Trophoblast cell (in vitro differentiated cells and primary cell): ENCODE data around the gene ST6GALNAC3.
A peak's percentile ranks its signal among the peaks of the same experiment; 100 is the strongest.

Experiments
- DNase-seq, 2 donors: peaks; one replicate each; pipeline ENCODE4 v3.0.0-alpha.2; 2016
- H2AFZ ChIP-seq: 2 replicates; pipeline ENCODE4 v1.6.1; 2013; ENCODE audit warnings: low read length, moderate library complexity, mild to moderate bottlenecking; ENCODE audit not compliant: insufficient read depth, poor library complexity
- H2AK5ac ChIP-seq: 2 replicates; pipeline ENCODE4 v1.6.1; 2013; ENCODE audit warnings: mild to moderate bottlenecking, low read length
- H2BK120ac ChIP-seq: 2 replicates; pipeline ENCODE4 v1.6.1; 2013; ENCODE audit warnings: low read length, mild to moderate bottlenecking, moderate library complexity; ENCODE audit not compliant: insufficient read depth, poor library complexity
- H2BK12ac ChIP-seq: 2 replicates; pipeline ENCODE4 v1.6.1; 2013; ENCODE audit warnings: mild to moderate bottlenecking, low read length, moderate library complexity
- H2BK5ac ChIP-seq: 2 replicates; pipeline ENCODE4 v1.6.1; 2013; ENCODE audit warnings: low read length, low read depth, moderate library complexity, mild to moderate bottlenecking; ENCODE audit not compliant: poor library complexity
- H3K14ac ChIP-seq: 2 replicates; pipeline ENCODE4 v1.6.1; 2013; ENCODE audit warnings: mild to moderate bottlenecking, low read length
- H3K18ac ChIP-seq: 2 replicates; pipeline ENCODE4 v1.6.1; 2013; ENCODE audit warnings: mild to moderate bottlenecking, low read length
- H3K23ac ChIP-seq: 2 replicates; pipeline ENCODE4 v1.6.1; 2013; ENCODE audit warnings: low read length
- H3K27ac ChIP-seq: 2 replicates; pipeline ENCODE4 v1.5.1; 2013; ENCODE audit warnings: low read depth, mild to moderate bottlenecking, inconsistent platforms, low read length, moderate library complexity
- H3K27me3 ChIP-seq: 2 replicates; pipeline ENCODE4 v1.6.1; 2013; ENCODE audit warnings: inconsistent platforms, mild to moderate bottlenecking, low read length, moderate library complexity; ENCODE audit not compliant: insufficient read depth
- H3K36me3 ChIP-seq, 2 experiments: 1 replicate in 1 of 2; 2 replicates in 1 of 2; pipeline ENCODE4 v1.6.1; 2013; ENCODE audit warnings: low read length in 2 of 2, mild to moderate bottlenecking in 2 of 2, moderate library complexity in 1 of 2; ENCODE audit not compliant: insufficient read depth in 2 of 2, control insufficient read depth in 1 of 2
- H3K4ac ChIP-seq: 2 replicates; pipeline ENCODE4 v1.6.1; 2013; ENCODE audit warnings: low read depth, mild to moderate bottlenecking, low read length, moderate library complexity
- H3K4me1 ChIP-seq, 2 experiments: 1 replicate in 1 of 2; 2 replicates in 1 of 2; pipeline ENCODE4 v1.6.1; 2013; ENCODE audit warnings: low read length in 2 of 2, mild to moderate bottlenecking in 2 of 2, moderate library complexity in 1 of 2; ENCODE audit not compliant: insufficient read depth in 2 of 2, control insufficient read depth in 1 of 2
- H3K4me2 ChIP-seq: 2 replicates; pipeline ENCODE4 v1.6.1; 2013; ENCODE audit warnings: inconsistent platforms, mild to moderate bottlenecking, low read length, moderate library complexity
- H3K4me3 ChIP-seq: 2 replicates; pipeline ENCODE4 v1.5.1; 2013; ENCODE audit warnings: mild to moderate bottlenecking, low read depth, low read length, inconsistent platforms
- H3K79me1 ChIP-seq: one replicate; pipeline ENCODE4 v1.6.1; 2013; ENCODE audit warnings: low read length
- H3K79me2 ChIP-seq: 2 replicates; pipeline ENCODE4 v1.6.1; 2013; ENCODE audit warnings: low read length, mild to moderate bottlenecking; ENCODE audit not compliant: control insufficient read depth, insufficient read depth, poor library complexity
- H3K9ac ChIP-seq: 2 replicates; pipeline ENCODE4 v1.6.1; 2013; ENCODE audit warnings: mild to moderate bottlenecking, low read length
- H3K9me3 ChIP-seq: 2 replicates; pipeline ENCODE4 v1.6.1; 2013; ENCODE audit warnings: low read depth, mild to moderate bottlenecking, control low read depth, inconsistent platforms, low read length; ENCODE audit not compliant: insufficient read depth
- H4K12ac ChIP-seq: 2 replicates; pipeline ENCODE4 v1.6.1; 2013; ENCODE audit warnings: low read depth, mild to moderate bottlenecking, low read length, moderate library complexity
- H4K8ac ChIP-seq: 2 replicates; pipeline ENCODE4 v1.6.1; 2013; ENCODE audit warnings: low read depth, mild to moderate bottlenecking, low read length, moderate library complexity
- H4K91ac ChIP-seq: one replicate; pipeline ENCODE4 v1.6.1; 2013; ENCODE audit warnings: low read depth, mild to moderate bottlenecking, low read length, moderate library complexity
- WGBS: extraction: QIAGEN DNeasy Blood & Tissue Kit; methylation state at CpG from one replicate; pipeline ENCODE4 v1.1.7; 2013; ENCODE audit warnings: missing lambda C conversion rate; ENCODE audit not compliant: insufficient read length, insufficient coverage; ENCODE audit errors: extremely low coverage; 5-methylcytosine and 5-hydroxymethylcytosine counted together

Gene ST6GALNAC3

GRCh38 chr1:76210160-76210559 is 135.6 kb downstream of the ST6GALNAC3 start:
- no peak overlapping the region for H2AFZ ChIP-seq
- H4K8ac ChIP-seq = no peak overlapping the region
- H3K4ac ChIP-seq = no peak overlapping the region
- H3K79me2 ChIP-seq = no peaks in the 10 kb centered on the region
- no peak overlapping the region for H4K12ac ChIP-seq
- H2BK120ac ChIP-seq = no peak overlapping the region
- DNase-seq = no peak
- H3K18ac ChIP-seq = no peak overlapping the region
- H3K36me3 ChIP-seq = no peaks in the 10 kb centered on the region
- H3K27ac ChIP-seq = no peak overlapping the region
- no peak overlapping the region for H2BK12ac ChIP-seq
- no peaks in the 10 kb centered on the region for H3K79me1 ChIP-seq
- H3K4me3 ChIP-seq = no peak overlapping the region
- no peak overlapping the region for H2BK5ac ChIP-seq
- H3K4me1 ChIP-seq = no peaks in the 10 kb centered on the region
- H4K91ac ChIP-seq = no peak overlapping the region
- H3K23ac ChIP-seq = no peak overlapping the region
- H3K14ac ChIP-seq = no peak overlapping the region
- H2AK5ac ChIP-seq = no peak overlapping the region
- H3K4me2 ChIP-seq = no peak overlapping the region
- no peak overlapping the region for H3K9ac ChIP-seq
- H3K9me3 ChIP-seq = no peaks in the 10 kb centered on the region
- H3K27me3 ChIP-seq = no peaks in the 10 kb centered on the region

GRCh38 chr1:76218888-76219287 is 144.3 kb downstream of the ST6GALNAC3 start:
- Histone ChIP-seq H3K4ac (no peak overlapping the region), H2AFZ (no peak overlapping the region), H2BK120ac (no peak overlapping the region), H3K23ac (no peak overlapping the region), H3K9me3 (peaks cover 2% of the 10 kb centered on the region), H4K12ac (no peak overlapping the region), H3K27me3 (no peaks in the 10 kb centered on the region), H3K79me2 (no peaks in the 10 kb centered on the region), H3K4me3 (no peak overlapping the region), H4K8ac (no peak overlapping the region), H3K27ac (no peak overlapping the region), H3K18ac (no peak overlapping the region), H3K14ac (no peak overlapping the region), H3K4me1 (no peaks in the 10 kb centered on the region), H2BK12ac (no peak overlapping the region), H3K36me3 (no peaks in the 10 kb centered on the region), H3K9ac (no peak overlapping the region), H3K4me2 (no peak overlapping the region), H4K91ac (no peak overlapping the region), H2BK5ac (no peak overlapping the region), H2AK5ac (no peak overlapping the region), H3K79me1 (no peaks in the 10 kb centered on the region)
- WGBS = no CpG with 5 or more reads among the region's 2 CpGs
- DNase-seq = no peak

- H3K18ac ChIP-seq = no peak overlapping the region
- no peak for DNase-seq
- H2BK5ac ChIP-seq = no peak overlapping the region
- H2AK5ac ChIP-seq = no peak overlapping the region
- no peak overlapping the region for H3K4me3 ChIP-seq
- no peak overlapping the region for H3K4ac ChIP-seq
- no peak overlapping the region for H4K8ac ChIP-seq
- H3K9ac ChIP-seq = no peak overlapping the region
- no peak overlapping the region for H3K23ac ChIP-seq
- H3K79me1 ChIP-seq = no peaks in the 10 kb centered on the region
- no peaks in the 10 kb centered on the region for H3K79me2 ChIP-seq
- H3K27me3 ChIP-seq = no peaks in the 10 kb centered on the region
- H3K36me3 ChIP-seq = no peaks in the 10 kb centered on the region
- peaks cover 2% of the 10 kb centered on the region for H3K9me3 ChIP-seq
- H3K4me1 ChIP-seq = no peaks in the 10 kb centered on the region
- H3K14ac ChIP-seq = no peak overlapping the region
- H2BK12ac ChIP-seq = no peak overlapping the region
- H3K27ac ChIP-seq = no peak overlapping the region
- no CpG with 5 or more reads among the region's 3 CpGs for WGBS
- no peak overlapping the region for H2BK120ac ChIP-seq
- no peak overlapping the region for H4K12ac ChIP-seq
- no peak overlapping the region for H3K4me2 ChIP-seq
- H2AFZ ChIP-seq = no peak overlapping the region
- no peak overlapping the region for H4K91ac ChIP-seq
Observed at GRCh38 chr1:76219366-76219818, 144.8 kb downstream of the ST6GALNAC3 start.

GRCh38 chr1:76224752-76225151 is 150.2 kb downstream of the ST6GALNAC3 start:
- Histone ChIP-seq H4K8ac (no peak overlapping the region), H3K18ac (no peak overlapping the region), H3K36me3 (no peaks in the 10 kb centered on the region), H2BK5ac (no peak overlapping the region), H2AK5ac (no peak overlapping the region), H4K12ac (no peak overlapping the region), H2BK12ac (no peak overlapping the region), H3K27me3 (no peaks in the 10 kb centered on the region), H3K23ac (no peak overlapping the region), H2AFZ (no peak overlapping the region), H3K9ac (peak overlapping the region; percentile 13), H4K91ac (no peak overlapping the region), H3K79me1 (no peaks in the 10 kb centered on the region), H2BK120ac (no peak overlapping the region), H3K9me3 (no peaks in the 10 kb centered on the region), H3K4ac (no peak overlapping the region), H3K14ac (no peak overlapping the region), H3K27ac (no peak overlapping the region), H3K4me3 (no peak overlapping the region), H3K79me2 (no peaks in the 10 kb centered on the region), H3K4me1 (no peaks in the 10 kb centered on the region), H3K4me2 (no peak overlapping the region)
- WGBS = no CpG with 5 or more reads among the region's 3 CpGs
- DNase-seq = no peak
